K562 (cell line): ENCODE results near the gene RNASE4.

ENCODE experiments used
- BRD9 ChIP-seq: fragments of 450-650 bp; IDR thresholded peaks from 2 replicates; pipeline ENCODE4 v1.6.1; 2018; ENCODE audit warnings: low read depth; ENCODE audit not compliant: partially characterized antibody
- CHD4 ChIP-seq: fragments of 200-600 bp; sonication (generic); IDR thresholded peaks from 3 replicates; pipeline ENCODE4 v1.6.1; 2012; ENCODE audit warnings: low read depth, mild to moderate bottlenecking, mixed read lengths, low read length, inconsistent platforms; ENCODE audit not compliant: insufficient read depth, insufficient replicate concordance, poor library complexity, severe bottlenecking
- MYC ChIP-seq, 2 experiments: fragments of 250-450 bp in 1 of 2; sonication (Bioruptor Pico) in 1 of 2; IDR thresholded peaks; 2 replicates each; pipeline versions ENCODE4 v1.5.1 to v1.6.1; 2012 to 2021; ENCODE audit warnings: low read depth in 2 of 2, borderline replicate concordance in 1 of 2, improper control_type of control experiment in 1 of 2, low read length in 1 of 2, mild to moderate bottlenecking in 1 of 2, moderate library complexity in 1 of 2
- STAT6 ChIP-seq: sonication (generic); formaldehyde crosslinking; IDR thresholded peaks from 2 replicates; pipeline ENCODE4 v1.8.1; 2023; ENCODE audit warnings: mild to moderate bottlenecking, missing genetic modification reagents
- TCF7 ChIP-seq: sonication (generic); IDR thresholded peaks from 2 replicates; pipeline ENCODE4 v1.6.1; 2016; ENCODE audit warnings: antibody characterized with exemption, borderline replicate concordance
- ZNF24 ChIP-seq: fragments of 450-650 bp; IDR thresholded peaks from 2 replicates; pipeline ENCODE4 v1.6.1; 2016

- TF ChIP-seq STAT6 (CRISPR knock-in tag) = no peak
- TF ChIP-seq BRD9 = no peak
- no peak for TF ChIP-seq CHD4
- no peak for TF ChIP-seq MYC (IDR thresholded peaks at IDR 0.05; ENCODE audit: low read depth, low read length)
- no peak for TF ChIP-seq MYC (CRISPR knock-in tag; IDR thresholded peaks at IDR 0.05; ENCODE audit: borderline replicate concordance, low read depth)
- TF ChIP-seq TCF7 = no peak
- no peak for TF ChIP-seq ZNF24
These were observed 48.1 kb downstream of the RNASE4 start for GRCh38 chr14:20732477-20732876.
